Measurements from ENCODE around the gene SLC31A1.
A peak's percentile ranks its signal among the peaks of the same experiment; 100 is the strongest.
"Not testable (repeated sequence)": the region's sequence is repeated elsewhere in the genome, so short reads cannot be mapped to it uniquely, and the experiment has no call there.

SLC31A1 gene

GRCh38 chr9:113267911-113268566, 46.7 kb downstream of the SLC31A1 start:
- no peak for DNase-seq

- DNase-seq, result no peak
Measured at GRCh38 chr9:113269355-113269754, 48.0 kb downstream of the SLC31A1 start.

DNA sequence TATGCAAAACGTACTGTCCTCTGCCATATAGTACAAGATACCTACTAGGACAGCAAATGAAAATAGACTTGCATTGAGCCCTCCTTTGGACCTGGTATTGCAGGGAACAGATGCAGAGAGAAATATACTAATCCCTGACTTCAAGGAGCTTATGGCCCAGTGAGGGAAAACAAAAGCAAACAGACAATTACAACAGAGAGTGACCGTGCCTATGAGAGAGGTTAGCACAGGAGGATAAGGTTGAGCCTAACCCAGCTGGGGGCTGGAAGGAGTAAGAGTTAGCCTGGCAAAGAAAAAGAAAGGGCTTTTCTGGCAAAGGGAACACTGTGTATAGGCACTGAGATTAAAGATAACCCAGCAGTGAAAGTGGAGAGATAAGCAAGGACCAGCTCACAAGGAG, 48.5 kb downstream of the SLC31A1 start:
- DNase-seq, result no peak

- DNase-seq, result peak; percentile 69
Measured at GRCh38 chr9:113274474-113275156, 53.3 kb downstream of the SLC31A1 start.

GRCh38 chr9:113275157-113276131, 54.1 kb downstream of the SLC31A1 start, which contains the start of the genes CDC26 and PRPF4:
Gene CDC26 (minus strand): TSS chr9:113275572. CDS start chr9:113272507, 3,065 bp downstream.
Gene PRPF4 (plus strand): TSS chr9:113275658. CDS start chr9:113275744, 86 bp downstream.
- DNase-seq, result peak; percentile 97

DNA sequence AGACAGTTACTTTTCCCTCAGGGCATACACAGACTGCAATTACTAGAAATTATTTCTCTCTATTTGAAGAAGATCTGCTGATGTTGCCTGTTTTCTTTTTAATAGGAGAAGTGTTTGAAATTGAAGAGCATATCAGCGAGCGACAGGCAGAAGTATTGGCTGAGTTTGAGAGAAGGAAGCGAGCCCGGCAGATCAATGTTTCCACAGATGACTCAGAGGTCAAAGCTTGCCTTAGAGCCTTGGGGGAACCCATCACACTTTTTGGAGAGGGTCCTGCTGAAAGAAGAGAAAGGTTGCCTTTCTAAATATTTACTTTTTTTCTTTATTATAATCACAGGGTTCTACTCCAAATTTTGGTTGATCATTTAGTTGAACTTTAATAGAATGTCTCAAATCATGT, 57.5 kb downstream of the SLC31A1 start:
- no peak for DNase-seq

DNA sequence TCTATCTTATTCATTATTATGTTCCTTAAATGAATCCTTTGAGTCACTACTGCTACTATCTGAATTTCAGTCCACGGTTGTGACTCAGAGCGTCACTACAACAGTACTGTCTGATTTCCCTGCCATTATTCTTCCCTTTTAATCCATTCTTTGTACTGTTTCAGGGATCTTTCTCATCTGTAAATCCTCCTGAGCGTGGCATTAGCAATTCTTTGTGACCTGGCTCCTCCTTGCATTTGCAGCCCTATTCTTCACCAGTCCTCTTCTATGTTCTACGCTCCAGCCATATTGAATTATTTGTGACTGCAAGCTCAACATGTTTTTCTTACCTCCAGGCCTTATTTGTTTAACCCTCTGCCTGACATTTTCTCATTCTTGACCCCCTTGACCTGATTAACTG, 60.0 kb downstream of the SLC31A1 start:
- no peak for DNase-seq

- DNase-seq, result no peak
Measured at GRCh38 chr9:113289091-113289490, 67.7 kb downstream of the SLC31A1 start.

GRCh38 chr9:113290052-113290607, 68.8 kb downstream of the SLC31A1 start:
- no peak for DNase-seq

DNA sequence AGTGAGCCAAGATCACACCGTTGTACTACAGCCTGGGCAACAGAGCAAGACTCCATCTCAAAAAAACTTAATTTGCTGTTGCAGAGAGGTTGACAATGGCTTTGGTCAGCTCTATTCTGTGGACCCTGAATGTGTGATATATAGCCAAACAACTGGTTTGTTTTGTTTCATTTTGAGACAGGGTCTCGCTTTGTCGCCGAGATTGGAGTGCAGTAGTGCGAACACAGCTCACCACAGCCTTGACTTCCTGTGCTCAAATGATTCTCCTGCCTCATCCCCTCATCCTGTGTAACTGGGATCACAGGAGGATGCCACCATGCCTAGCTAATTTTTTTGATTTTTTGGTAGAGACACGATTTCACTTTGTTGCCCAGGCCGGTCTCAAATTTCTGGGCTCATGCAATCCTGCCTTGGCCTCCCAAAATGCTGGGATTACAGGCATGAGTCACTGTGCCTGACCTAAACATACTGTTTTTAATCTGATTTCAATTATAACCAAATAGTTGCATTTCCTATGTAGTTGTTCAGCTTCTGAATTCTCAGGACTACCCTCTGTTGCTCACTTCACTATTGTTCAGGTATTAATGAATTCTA, 72.0 kb downstream of the SLC31A1 start:
- no peak for DNase-seq

- DNase-seq, result not testable (repeated sequence)
Measured at GRCh38 chr9:113296247-113296646, 74.9 kb downstream of the SLC31A1 start.

DNA sequence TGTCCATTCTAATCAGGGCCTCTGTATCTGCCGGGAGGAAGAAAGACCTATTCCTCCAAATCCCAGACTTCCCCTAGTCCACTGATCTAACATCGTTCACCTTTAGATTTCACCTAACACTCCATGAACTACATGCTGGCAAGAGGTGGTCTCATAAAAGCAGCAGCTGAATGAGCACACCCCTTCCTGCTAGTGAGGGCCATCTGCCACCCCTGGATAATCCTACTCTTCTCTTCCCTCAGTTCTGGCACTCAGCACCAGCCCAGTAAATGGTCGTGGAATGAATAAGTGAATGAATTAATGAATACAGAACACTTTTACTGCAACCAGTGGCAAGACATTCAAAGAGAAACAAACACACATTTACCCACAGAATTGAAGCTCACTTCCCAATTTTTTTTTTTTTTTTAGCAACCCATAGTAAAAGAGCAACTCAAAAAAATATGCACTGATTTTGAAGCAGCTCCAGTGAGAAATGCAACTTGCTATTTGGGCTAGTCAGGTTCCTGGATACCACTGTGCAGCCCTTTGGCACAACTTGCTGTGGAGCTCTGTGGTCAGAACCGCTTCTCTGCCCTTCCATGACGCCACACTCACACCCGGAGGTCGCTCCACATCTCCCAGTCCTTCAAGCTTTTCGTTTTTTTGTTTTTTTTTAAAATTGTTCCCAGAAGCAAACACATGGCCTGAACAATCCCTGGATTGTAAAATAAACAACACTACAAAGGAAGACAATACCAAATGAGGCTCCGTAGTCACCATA, 75.6 kb downstream of the SLC31A1 start:
- DNase-seq, result no peak

DNA sequence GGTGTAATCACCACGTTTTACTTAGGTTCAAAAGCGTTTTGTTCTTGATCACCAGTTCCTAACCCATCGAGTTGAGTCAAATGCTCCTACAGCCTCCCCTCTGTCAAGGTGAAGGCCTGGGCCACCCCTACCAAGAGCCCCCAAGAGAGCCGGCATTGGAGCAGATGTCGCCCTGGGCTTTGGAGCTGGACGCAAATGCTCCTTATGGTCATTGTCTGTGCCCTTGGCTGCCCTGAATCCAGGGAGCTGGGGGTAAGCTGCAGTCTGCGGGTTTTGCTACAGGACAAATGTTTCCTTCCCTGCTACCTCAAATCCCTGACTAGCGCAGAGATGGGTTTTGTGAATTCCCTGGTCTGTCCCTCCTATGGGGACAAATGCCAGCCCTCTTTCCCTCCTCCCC, 77.0 kb downstream of the SLC31A1 start:
- no peak for DNase-seq

DNA sequence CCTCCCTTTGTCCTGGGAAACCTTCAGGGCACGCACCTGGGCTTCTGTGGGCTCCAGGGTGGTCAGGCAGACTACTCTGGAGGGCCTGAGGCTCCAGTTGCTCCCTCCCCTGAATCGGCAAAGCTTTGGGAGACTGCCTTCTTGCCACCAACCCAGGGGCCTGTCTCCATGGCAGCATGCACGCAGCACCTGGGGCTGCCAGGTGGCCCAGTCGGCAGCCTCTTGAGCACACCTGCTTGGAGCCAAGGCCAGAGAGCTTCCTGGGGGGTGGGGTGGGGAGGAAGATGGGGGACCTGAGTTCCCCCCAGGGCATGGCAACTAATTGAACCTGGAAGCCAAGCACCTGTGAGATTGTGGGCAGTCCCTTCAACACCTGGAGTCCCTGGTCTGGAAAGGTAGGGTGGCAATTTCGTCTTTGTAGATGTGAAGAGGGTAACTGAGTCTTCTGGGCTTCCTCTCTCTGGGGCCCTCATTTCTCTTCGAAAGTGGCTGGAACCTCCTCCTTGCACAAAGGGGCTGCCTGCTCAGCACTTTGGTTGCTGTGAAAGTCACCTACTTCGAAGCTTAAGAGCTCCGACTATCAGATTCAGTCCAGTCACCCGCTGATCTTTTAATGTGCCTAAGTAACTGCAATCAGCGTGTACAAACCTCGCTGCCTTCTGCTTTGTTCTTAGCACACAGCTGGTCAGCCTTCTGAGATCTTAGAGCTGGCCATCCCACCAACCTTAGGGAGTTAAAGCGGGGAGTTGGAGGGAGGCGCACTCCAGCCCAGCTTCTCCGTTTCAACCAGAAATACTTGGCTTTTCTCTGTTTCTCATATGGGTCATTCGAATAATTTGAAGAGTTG, 77.8 kb downstream of the SLC31A1 start:
- DNase-seq, result peak; percentile 86

DNA sequence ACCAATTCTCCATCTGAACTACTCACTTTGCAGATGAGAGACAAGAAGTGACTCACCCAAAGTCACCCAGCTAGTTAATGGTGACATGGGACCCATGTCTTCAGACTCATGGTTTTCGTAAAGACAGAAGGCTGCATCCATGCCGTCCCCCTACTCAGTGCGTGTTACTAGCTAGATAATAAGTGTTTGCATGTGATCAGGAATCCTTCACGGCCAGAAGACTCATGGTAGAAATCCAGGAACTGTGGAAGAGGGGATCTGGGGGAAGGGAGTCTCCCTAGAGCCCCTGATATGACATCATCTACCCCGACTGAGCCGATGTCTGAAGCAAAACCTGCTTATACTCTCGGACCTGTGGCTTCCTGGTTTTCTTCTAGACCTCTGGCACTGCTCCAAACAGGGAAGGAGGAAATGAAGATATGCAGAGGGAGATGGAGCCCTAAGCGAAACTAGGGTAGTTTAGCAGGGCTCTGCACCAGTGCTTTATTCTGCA, 78.5 kb downstream of the SLC31A1 start:
- no peak for DNase-seq

GRCh38 chr9:113301548-113301947, 80.2 kb downstream of the SLC31A1 start:
- DNase-seq, result no peak

- DNase-seq, result no peak
Measured at GRCh38 chr9:113302792-113303418, 81.6 kb downstream of the SLC31A1 start, which contains the start of gene RNF183. Gene RNF183 (minus strand): TSS chr9:113303376. CDS start chr9:113298184, 5,192 bp downstream.

DNA sequence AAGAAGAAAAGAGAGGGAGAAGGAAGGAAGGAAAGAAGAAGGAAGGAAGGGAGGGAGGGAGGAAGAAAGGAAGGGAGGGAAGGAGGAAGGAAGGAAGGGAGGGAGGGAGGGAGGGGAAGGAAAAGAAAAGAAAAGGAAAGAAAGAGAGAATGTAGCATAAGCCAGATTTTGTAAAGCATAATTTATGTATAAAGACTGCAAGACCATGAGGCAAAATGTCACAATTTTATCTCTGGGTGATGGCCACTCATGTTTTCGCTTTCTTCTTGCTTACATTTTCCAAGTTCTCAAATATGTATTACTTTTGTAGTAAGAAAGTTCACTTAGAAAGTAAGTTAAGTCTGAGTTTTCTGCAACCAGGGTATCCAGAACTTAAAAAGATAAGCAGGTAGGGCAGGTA, 85.2 kb downstream of the SLC31A1 start:
- no peak for DNase-seq

GRCh38 chr9:113307396-113307975, 86.1 kb downstream of the SLC31A1 start:
- DNase-seq, result no peak

Measured in COR-L47 (cell line).